Natural killer cell (primary cell): ENCODE data around the gene ZNF737. TPM values are rescaled to one million over a fixed set of nuclear protein-coding genes. Genes with fewer than 3 reads are reported as not detected.
"Not testable (repeated sequence)": the region's sequence is repeated elsewhere in the genome, so short reads cannot be mapped to it uniquely, and the experiment has no call there.

Source experiments
- ATAC-seq, 3 donors: fragments of 150-1000 bp in 2 of 3; fragments of 200-7000 bp in 1 of 3; cut with Tn5 transposase; 1 replicate in 1 of 3; 2 replicates in 2 of 3; pipeline ENCODE4 v1.10.0; 2021; ENCODE audit warnings: mild to moderate bottlenecking in 2 of 3, moderate library complexity in 2 of 3
- DNase-seq, 2 donors: peaks; one replicate each; pipeline versions ENCODE4 v3.0.0 to v3.0.0-alpha.2; 2013 to 2021; ENCODE audit warnings: mixed read lengths in 1 of 2
- H3K27ac ChIP-seq: one replicate; pipeline ENCODE4 v1.5.1; 2013; ENCODE audit warnings: mild to moderate bottlenecking, low read length
- H3K27me3 ChIP-seq: one replicate; pipeline ENCODE4 v1.6.1; 2013; ENCODE audit warnings: low read length; ENCODE audit not compliant: control insufficient read depth, insufficient read depth
- H3K36me3 ChIP-seq: one replicate; pipeline ENCODE4 v1.6.1; 2013; ENCODE audit warnings: low read length; ENCODE audit not compliant: control insufficient read depth, insufficient read depth
- H3K4me1 ChIP-seq: one replicate; pipeline ENCODE4 v1.6.1; 2013; ENCODE audit warnings: low read length; ENCODE audit not compliant: control insufficient read depth, insufficient read depth
- H3K4me3 ChIP-seq: one replicate; pipeline ENCODE4 v1.5.1; 2013; ENCODE audit warnings: low read length
- H3K9me3 ChIP-seq: one replicate; pipeline ENCODE4 v1.6.1; 2013; ENCODE audit warnings: low read length; ENCODE audit not compliant: control insufficient read depth, insufficient read depth
- H3K27ac Mint-ChIP-seq, 2 donors: one replicate each; pipeline ENCODE4 v1.8.0; 2022; ENCODE audit warnings: mild to moderate bottlenecking in 2 of 2, mixed read lengths in 2 of 2, moderate library complexity in 1 of 2
- H3K27me3 Mint-ChIP-seq, 2 donors: one replicate each; pipeline ENCODE4 v1.8.0; 2022; ENCODE audit warnings: low read depth in 2 of 2, mixed read lengths in 2 of 2
- H3K36me3 Mint-ChIP-seq: one replicate; pipeline ENCODE4 v1.8.0; 2022; ENCODE audit warnings: mixed read lengths
- H3K4me1 Mint-ChIP-seq, 2 donors: one replicate each; pipeline ENCODE4 v1.8.0; 2022; ENCODE audit warnings: mixed read lengths in 2 of 2
- H3K4me3 Mint-ChIP-seq: one replicate; pipeline ENCODE4 v1.8.0; 2022; ENCODE audit warnings: mild to moderate bottlenecking, moderate library complexity, mixed read lengths
- H3K9me3 Mint-ChIP-seq, 2 donors: one replicate each; pipeline ENCODE4 v1.8.0; 2022; ENCODE audit warnings: mixed read lengths in 2 of 2
- CTCF ChIP-seq: fragments of 200-600 bp; IDR thresholded peaks from one replicate; pipeline ENCODE4 v1.8.0; 2022; ENCODE audit warnings: antibody characterized with exemption
- WGBS: methylation state at CpG from one replicate; pipeline ENCODE4 v1.1.7; 2013; ENCODE audit warnings: missing lambda C conversion rate; ENCODE audit not compliant: insufficient coverage; 5-methylcytosine and 5-hydroxymethylcytosine counted together
- intact Hi-C: fragments of 100-400 bp; cut with micrococcal nuclease; formaldehyde crosslinking; loops from one replicate; pipeline ENCODE4 v1.14.2; 2022
- total RNA-seq, 4 donors: library from RNA; stranded (reverse); fragments of 120-200 nt in 1 of 4; gene quantifications; one replicate each; pipeline versions ENCODE4 v1.2.3 to v1.2.4, GENCODE V29; 2013 to 2022

ZNF737 gene
- total RNA-seq = 10 to 100 TPM; 10.1 to 16.5 (median 13.7) TPM
- total RNA-seq (2013) = 56.6 TPM

- H3K27ac Mint-ChIP-seq = peak within 1 kb of the TSS; percentile 99 to 100
- peaks cover 33% of the 10 kb centered on the region for H3K9me3 ChIP-seq
- ATAC-seq = peak; percentile 90 to 95 (median 92)
- peak; percentile 90 to 97 for DNase-seq
- under 1% methylated on average over 28 of the region's 28 CpGs for WGBS
- H3K27me3 Mint-ChIP-seq = no peaks in the 10 kb centered on the region
- H3K4me1 Mint-ChIP-seq = peaks cover 31 to 36% of the 10 kb centered on the region in 2 donors
- H3K4me1 ChIP-seq = peaks cover 11% of the 10 kb centered on the region
- H3K36me3 ChIP-seq = no peaks in the 10 kb centered on the region
- H3K4me3 Mint-ChIP-seq = peak within 1 kb of the TSS; percentile 100
- no peaks in the 10 kb centered on the region for H3K27me3 ChIP-seq
- TF ChIP-seq CTCF = no peak
- H3K4me3 ChIP-seq = peak within 1 kb of the TSS; percentile 78
- peaks cover 2 to 9% of the 10 kb centered on the region in 2 donors for H3K9me3 Mint-ChIP-seq
- intact Hi-C loops = loop anchor here (1.0 to 10.0 kb wide), 5 partner anchors 96 to 831 kb away; partner anchors contain the start of genes ZNF431, ZNF493, ZNF506 and ZNF626
- H3K27ac ChIP-seq = peak within 1 kb of the TSS; percentile 84
- H3K36me3 Mint-ChIP-seq = peaks cover 19% of the 10 kb centered on the region
Observed at GRCh38 chr19:20565321-20566018, at the start of gene ZNF737. Gene ZNF737 (minus strand): TSS chr19:20565781. CDS start chr19:20565640, 141 bp downstream.

- H3K36me3 Mint-ChIP-seq = peaks cover 29% of the 10 kb centered on the region
- H3K9me3 ChIP-seq = peaks cover 56% of the 10 kb centered on the region
- H3K9me3 Mint-ChIP-seq = peaks cover 18 to 32% of the 10 kb centered on the region in 2 donors
Observed at GRCh38 chr19:20614971-20615370, 49.4 kb upstream of the ZNF737 start.

GRCh38 chr19:20612711-20613316 lies 47.2 kb upstream of the ZNF737 start:
- no peaks in the 10 kb centered on the region for H3K27me3 ChIP-seq
- no peak for DNase-seq
- H3K27ac ChIP-seq = no peak overlapping the region
- no peaks in the 10 kb centered on the region for H3K4me1 ChIP-seq
- H3K9me3 ChIP-seq = peaks cover 51% of the 10 kb centered on the region
- Mint-ChIP-seq H3K4me1 (peaks cover 0 to 7% of the 10 kb centered on the region in 2 donors), H3K4me3 (no peak overlapping the region), H3K9me3 (peaks cover 15 to 34% of the 10 kb centered on the region in 2 donors), H3K36me3 (peaks cover 29% of the 10 kb centered on the region), H3K27ac (no peak overlapping the region), H3K27me3 (no peaks in the 10 kb centered on the region)
- no peak overlapping the region for H3K4me3 ChIP-seq
- 45% methylated on average over 4 of the region's 5 CpGs for WGBS
- TF ChIP-seq CTCF = no peak
- intact Hi-C loops = no loop called here
- H3K36me3 ChIP-seq = no peaks in the 10 kb centered on the region
- no peak for ATAC-seq

More at GRCh38 chr19:20614971-20615370, 49.4 kb upstream of the ZNF737 start:
- H3K36me3 ChIP-seq, H3K4me3 ChIP-seq, H3K27ac ChIP-seq, H3K4me3 Mint-ChIP-seq, H3K4me1 Mint-ChIP-seq, DNase-seq, H3K27ac Mint-ChIP-seq, ATAC-seq, H3K27me3 Mint-ChIP-seq, H3K4me1 ChIP-seq, H3K27me3 ChIP-seq, intact Hi-C loops: not testable (repeated sequence)
- 86% methylated on average over 4 of the region's 4 CpGs for WGBS

- H3K4me1 Mint-ChIP-seq = peaks cover 0 to 7% of the 10 kb centered on the region in 2 donors
- H3K9me3 Mint-ChIP-seq = peaks cover 15 to 34% of the 10 kb centered on the region in 2 donors
Observed at GRCh38 chr19:20611866-20612265, 46.3 kb upstream of the ZNF737 start.

More at GRCh38 chr19:20611866-20612265, 46.3 kb upstream of the ZNF737 start:
- H3K36me3 ChIP-seq = no peaks in the 10 kb centered on the region
- H3K4me3 ChIP-seq = no peak overlapping the region
- Mint-ChIP-seq H3K27ac (no peak overlapping the region), H3K27me3 (no peaks in the 10 kb centered on the region), H3K36me3 (peaks cover 24% of the 10 kb centered on the region), H3K4me3 (no peak overlapping the region)
- 93% methylated on average over 6 of the region's 6 CpGs for WGBS
- no peak for TF ChIP-seq CTCF
- ATAC-seq (no peak), DNase-seq (no peak)
- peaks cover 50% of the 10 kb centered on the region for H3K9me3 ChIP-seq
- intact Hi-C loops = no loop called here
- no peak overlapping the region for H3K27ac ChIP-seq
- H3K4me1 ChIP-seq = no peaks in the 10 kb centered on the region
- no peaks in the 10 kb centered on the region for H3K27me3 ChIP-seq
